Panc1 (cell line): ENCODE measurements around the gene PDGFRA.

Experiments
- CTCF ChIP-seq: fragments of 450-650 bp; IDR thresholded peaks from 2 replicates; pipeline ENCODE4 v1.5.1; 2017; ENCODE audit warnings: mild to moderate bottlenecking
- POLR2AphosphoS5 ChIP-seq: IDR thresholded peaks from 2 replicates; pipeline ENCODE4 v1.6.1; 2012; ENCODE audit warnings: mild to moderate bottlenecking, low read depth, low read length, moderate library complexity
- REST ChIP-seq, 2 experiments: IDR thresholded peaks; 2 replicates each; pipeline ENCODE4 v1.6.1; 2011 to 2012; ENCODE audit warnings: low read depth in 2 of 2, control low read depth in 1 of 2, low read length in 1 of 2, mild to moderate bottlenecking in 1 of 2, moderate library complexity in 1 of 2; ENCODE audit not compliant: insufficient read depth in 1 of 2
- SIN3A ChIP-seq: IDR thresholded peaks from 2 replicates; pipeline ENCODE4 v1.6.1; 2012; ENCODE audit warnings: low read depth, mild to moderate bottlenecking, low read length, moderate library complexity, borderline replicate concordance; ENCODE audit not compliant: insufficient read depth
- TCF7L2 ChIP-seq: IDR thresholded peaks from 2 replicates; pipeline ENCODE4 v1.6.1; 2011; ENCODE audit warnings: mild to moderate bottlenecking, low read depth, low read length, inconsistent platforms

DNA sequence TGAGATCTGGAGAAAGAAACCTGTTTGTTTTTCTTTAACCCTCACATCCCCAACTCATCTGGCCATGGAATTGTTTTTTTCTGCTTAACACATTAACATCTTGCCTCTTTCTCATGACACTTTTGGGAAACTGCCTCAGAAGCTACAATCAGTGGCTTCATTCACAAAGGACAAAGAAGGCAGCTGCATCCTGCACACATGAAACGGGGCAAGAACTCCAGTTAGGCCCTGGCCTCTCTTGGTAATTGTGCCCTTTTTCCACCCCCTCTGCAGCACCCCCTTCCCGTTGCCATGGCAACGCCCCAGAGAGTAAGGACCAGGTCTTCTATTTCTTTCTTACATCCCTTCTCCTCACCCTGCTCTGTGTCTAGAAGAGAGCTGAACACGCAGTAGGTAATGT is 103.4 kb downstream of the PDGFRA start:
- TF ChIP-seq CTCF = no peak
- TF ChIP-seq POLR2AphosphoS5 = no peak
- no peak for TF ChIP-seq SIN3A
- TF ChIP-seq TCF7L2 = no peak
- TF ChIP-seq REST (IDR thresholded peaks at IDR 0.05; ENCODE audit: insufficient read depth in 1 of 2, low read depth in 2 of 2, low read length in 1 of 2) = no peak
